ENCODE results near the gene LCP1.
"Not testable (repeated sequence)": the region's sequence is repeated elsewhere in the genome, so short reads cannot be mapped to it uniquely, and the experiment has no call there.

The LCP1 gene

GRCh38 chr13:46182491-46182877 lies 507 bp upstream of the LCP1 start:
- DNase-seq (ENCODE audit: low read depth in 2 of 2): no peak

GRCh38 chr13:46181377-46181839 lies 569 bp downstream of the LCP1 start:
- DNase-seq (ENCODE audit: low read depth in 2 of 2): no peak

- no peak for DNase-seq (ENCODE audit: low read depth in 2 of 2)
Observed at GRCh38 chr13:46179969-46180763, 1.8 kb downstream of the LCP1 start.

GRCh38 chr13:46179491-46179908 lies 2.5 kb downstream of the LCP1 start:
- peak; percentile 56 to 67 for DNase-seq (ENCODE audit: low read depth in 2 of 2)

GRCh38 chr13:46178821-46179220 lies 3.2 kb downstream of the LCP1 start:
- DNase-seq (ENCODE audit: low read depth in 2 of 2): no peak

- DNase-seq (ENCODE audit: low read depth in 2 of 2): no peak
Observed at GRCh38 chr13:46178143-46178542, 3.8 kb downstream of the LCP1 start.

- no peak for DNase-seq (ENCODE audit: low read depth in 2 of 2)
Observed at GRCh38 chr13:46176756-46177155, 5.2 kb downstream of the LCP1 start.

GRCh38 chr13:46173656-46174055 lies 8.3 kb downstream of the LCP1 start:
- no peak for DNase-seq (ENCODE audit: low read depth in 2 of 2)

- no peak for DNase-seq (ENCODE audit: low read depth in 2 of 2)
Observed at GRCh38 chr13:46172531-46172991, 9.4 kb downstream of the LCP1 start.

GRCh38 chr13:46171739-46172138 lies 10.2 kb downstream of the LCP1 start:
- no peak for DNase-seq (ENCODE audit: low read depth in 2 of 2)

GRCh38 chr13:46171217-46171616 lies 10.8 kb downstream of the LCP1 start:
- DNase-seq (ENCODE audit: low read depth in 2 of 2): no peak

- no peak for DNase-seq (ENCODE audit: low read depth in 2 of 2)
Observed at GRCh38 chr13:46170687-46171086, 11.3 kb downstream of the LCP1 start.

- DNase-seq (ENCODE audit: low read depth in 2 of 2): no peak
Observed at GRCh38 chr13:46170268-46170667, 11.7 kb downstream of the LCP1 start.

GRCh38 chr13:46169758-46170157 lies 12.2 kb downstream of the LCP1 start:
- DNase-seq (ENCODE audit: low read depth in 2 of 2): no peak

GRCh38 chr13:46168783-46169182 lies 13.2 kb downstream of the LCP1 start:
- DNase-seq (ENCODE audit: low read depth in 2 of 2): no peak

GRCh38 chr13:46168341-46168740 lies 13.6 kb downstream of the LCP1 start:
- peak; percentile 32 to 45 for DNase-seq (ENCODE audit: low read depth in 2 of 2)

GRCh38 chr13:46166947-46167610 lies 14.9 kb downstream of the LCP1 start:
- DNase-seq (ENCODE audit: low read depth in 2 of 2): no peak

- no peak for DNase-seq (ENCODE audit: low read depth in 2 of 2)
Observed at GRCh38 chr13:46166224-46166584, 15.8 kb downstream of the LCP1 start.

- DNase-seq (ENCODE audit: low read depth in 2 of 2): no peak
Observed at GRCh38 chr13:46165485-46166223, 16.3 kb downstream of the LCP1 start.

GRCh38 chr13:46164661-46165060 lies 17.3 kb downstream of the LCP1 start:
- DNase-seq (ENCODE audit: low read depth in 2 of 2): no peak

GRCh38 chr13:46162741-46163140 lies 19.2 kb downstream of the LCP1 start:
- not testable (repeated sequence) for DNase-seq (ENCODE audit: low read depth in 2 of 2)

GRCh38 chr13:46160471-46161066 lies 21.4 kb downstream of the LCP1 start:
- peak in 1 of 2 donors; percentile 41 for DNase-seq (ENCODE audit: low read depth in 2 of 2)

All from stimulated activated CD4-positive, alpha-beta T cell treated with anti-CD3 and anti-CD28 coated beads, Interleukin-1b, Interleukin-23, amount 100 ng/mL, for 4 hours (primary cell).